Mammary epithelial cell (primary cell): ENCODE results near the gene TESMIN.

Source experiments
- EZH2 ChIP-seq: IDR thresholded peaks from 2 replicates; pipeline ENCODE4 v1.6.1; 2012; ENCODE audit warnings: low read length, inconsistent platforms, borderline replicate concordance
- TF ChIP-seq, protein P1 (sequence below), 2 donors: IDR thresholded peaks in 1 of 2; conservative IDR thresholded peaks in 1 of 2; 2 replicates each; pipeline ENCODE4 v1.5.1; 2011 to 2012; ENCODE audit warnings: inconsistent platforms in 2 of 2, low read length in 2 of 2, mild to moderate bottlenecking in 2 of 2, control low read depth in 1 of 2, low read depth in 1 of 2; ENCODE audit not compliant: insufficient read depth in 1 of 2; ENCODE audit errors: extremely low read depth in 1 of 2

DNA sequence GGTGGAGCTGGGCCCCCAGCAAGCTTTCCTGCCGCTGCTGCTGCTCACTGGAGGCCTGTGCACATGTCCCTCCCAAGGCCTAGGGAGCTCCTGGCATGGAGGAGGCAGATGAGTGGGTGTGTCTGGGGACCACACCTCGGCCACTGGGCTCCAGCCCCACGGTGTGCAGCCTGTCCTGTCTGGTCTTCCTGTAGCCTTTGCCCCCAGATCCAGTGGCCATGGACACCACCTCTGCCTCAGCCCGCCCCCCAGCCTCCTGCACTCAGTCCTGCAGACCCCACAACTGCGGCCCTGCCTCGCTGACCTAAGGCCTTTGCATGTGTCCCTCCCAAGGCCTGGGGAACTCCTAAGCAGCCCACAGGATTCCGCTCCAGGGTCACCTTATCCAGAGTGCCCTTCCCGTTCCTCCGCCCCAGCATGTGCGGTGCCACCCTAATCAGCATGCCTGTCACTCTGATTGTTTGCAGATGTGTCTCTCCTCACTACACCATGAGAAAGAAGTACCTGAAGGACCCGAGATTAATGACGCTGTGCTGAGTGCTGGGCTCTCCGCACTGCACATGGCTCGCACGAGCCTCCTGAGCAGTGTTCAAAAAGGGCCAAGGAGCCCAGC lies 58.3 kb downstream of the TESMIN start:
- TF ChIP-seq, protein P1, sequence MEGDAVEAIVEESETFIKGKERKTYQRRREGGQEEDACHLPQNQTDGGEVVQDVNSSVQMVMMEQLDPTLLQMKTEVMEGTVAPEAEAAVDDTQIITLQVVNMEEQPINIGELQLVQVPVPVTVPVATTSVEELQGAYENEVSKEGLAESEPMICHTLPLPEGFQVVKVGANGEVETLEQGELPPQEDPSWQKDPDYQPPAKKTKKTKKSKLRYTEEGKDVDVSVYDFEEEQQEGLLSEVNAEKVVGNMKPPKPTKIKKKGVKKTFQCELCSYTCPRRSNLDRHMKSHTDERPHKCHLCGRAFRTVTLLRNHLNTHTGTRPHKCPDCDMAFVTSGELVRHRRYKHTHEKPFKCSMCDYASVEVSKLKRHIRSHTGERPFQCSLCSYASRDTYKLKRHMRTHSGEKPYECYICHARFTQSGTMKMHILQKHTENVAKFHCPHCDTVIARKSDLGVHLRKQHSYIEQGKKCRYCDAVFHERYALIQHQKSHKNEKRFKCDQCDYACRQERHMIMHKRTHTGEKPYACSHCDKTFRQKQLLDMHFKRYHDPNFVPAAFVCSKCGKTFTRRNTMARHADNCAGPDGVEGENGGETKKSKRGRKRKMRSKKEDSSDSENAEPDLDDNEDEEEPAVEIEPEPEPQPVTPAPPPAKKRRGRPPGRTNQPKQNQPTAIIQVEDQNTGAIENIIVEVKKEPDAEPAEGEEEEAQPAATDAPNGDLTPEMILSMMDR (conservative IDR thresholded peaks at IDR 0.05 in 1 of 2, IDR thresholded peaks at IDR 0.05 in 1 of 2; ENCODE audit: extremely low read depth in 1 of 2, insufficient read depth in 1 of 2, low read depth in 1 of 2, low read length in 2 of 2): no peak
- no peak for TF ChIP-seq EZH2
